Left ventricle myocardium superior (tissue), 1 donor: ENCODE data around the gene ZNF473. TPM values are rescaled to one million over a fixed set of nuclear protein-coding genes. Genes with fewer than 3 reads are reported as not detected.

Source experiments
- ATAC-seq: fragments of 200-7000 bp; cut with Tn5 transposase; one replicate; pipeline ENCODE4 v1.9.1; 2020; ENCODE audit warnings: mild to moderate bottlenecking, moderate library complexity
- DNase-seq: peaks from one replicate; pipeline ENCODE4 v3.0.0-alpha.2; 2020
- intact Hi-C: fragments of 100-400 bp; cut with micrococcal nuclease; formaldehyde crosslinking; loops from one replicate; pipeline ENCODE4 v1.11.0; 2022
- long read RNA-seq: library from polyadenylated mRNA; unstranded; transcript quantifications from one replicate; pipeline ENCODE4 v2.0.0, GENCODE V29; 2021
- total RNA-seq: library from RNA; stranded (reverse); fragmentation: NEBNext Ultra II Directional; extraction: Animal tissue kit (Norgen Biotek cat#: 25700); gene quantifications from one replicate; pipeline ENCODE4 v1.2.1, GENCODE V29; 2021
- donor health status: DM: no; HTN: yes; CAD: no; lungs with severe emphysema.

Gene ZNF473
- 3.6 TPM for total RNA-seq
- long read RNA-seq, full-length matches to known transcripts: 2 of 2 reads
- long read RNA-seq, partial matches to known transcripts: 0 of 2 reads
- long read RNA-seq, other reads (novel, unspliced or antisense): 0 of 2 reads

- peak; percentile 96 for DNase-seq
- ATAC-seq: peak; percentile 92
- intact Hi-C loops: no loop called here
Observed at GRCh38 chr19:50025794-50026549, at the start of gene ZNF473. TSS of gene ZNF473 (plus strand) at chr19:50026005. CDS start at chr19:50031083, 5,078 bp downstream.

DNA sequence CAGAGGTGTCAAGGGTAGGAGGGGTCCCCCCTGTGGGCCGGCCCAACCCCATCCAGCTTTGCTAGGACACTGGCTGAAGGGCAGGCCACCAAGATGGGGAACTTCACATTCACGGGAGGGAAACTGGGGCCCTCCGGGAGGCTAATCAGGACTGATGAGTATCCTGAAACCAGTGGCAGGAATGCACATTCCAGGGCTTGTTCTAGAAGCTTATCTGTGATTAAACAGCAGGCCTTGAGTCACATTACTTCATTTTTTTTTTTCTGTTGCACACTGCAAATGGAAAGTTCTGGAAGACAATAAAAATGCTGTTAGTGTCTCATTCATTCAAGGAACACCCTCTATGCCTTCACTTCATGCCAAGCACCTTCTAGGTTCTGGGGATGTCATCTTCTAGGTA is 49.3 kb upstream of the ZNF473 start:
- intact Hi-C loops: no loop called here
- ATAC-seq: no peak
- DNase-seq: no peak

- intact Hi-C loops: no loop called here
- DNase-seq: no peak
- ATAC-seq: no peak
Observed at GRCh38 chr19:49977076-49977475, 48.7 kb upstream of the ZNF473 start.

DNA sequence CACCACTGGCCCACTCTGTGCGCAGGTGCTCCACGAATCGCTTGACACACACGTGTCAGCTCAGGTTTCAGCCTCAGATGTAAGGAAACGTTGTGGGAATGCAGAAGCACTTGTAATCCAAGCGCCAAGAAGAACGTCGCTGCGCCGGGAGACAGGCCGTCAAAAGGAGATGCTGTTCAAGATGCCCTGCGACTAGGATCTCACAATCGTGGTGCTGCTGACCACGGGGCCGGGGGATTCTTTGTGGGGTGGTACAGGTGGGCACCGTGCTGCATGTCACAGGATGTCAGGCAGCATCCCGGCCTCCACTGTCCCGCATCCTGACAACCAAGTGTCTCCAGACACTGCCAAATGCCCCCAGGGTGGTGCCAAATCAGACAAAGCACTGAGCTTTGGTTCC is 47.9 kb upstream of the ZNF473 start:
- ATAC-seq (no peak), DNase-seq (no peak)
- intact Hi-C loops: no loop called here

DNA sequence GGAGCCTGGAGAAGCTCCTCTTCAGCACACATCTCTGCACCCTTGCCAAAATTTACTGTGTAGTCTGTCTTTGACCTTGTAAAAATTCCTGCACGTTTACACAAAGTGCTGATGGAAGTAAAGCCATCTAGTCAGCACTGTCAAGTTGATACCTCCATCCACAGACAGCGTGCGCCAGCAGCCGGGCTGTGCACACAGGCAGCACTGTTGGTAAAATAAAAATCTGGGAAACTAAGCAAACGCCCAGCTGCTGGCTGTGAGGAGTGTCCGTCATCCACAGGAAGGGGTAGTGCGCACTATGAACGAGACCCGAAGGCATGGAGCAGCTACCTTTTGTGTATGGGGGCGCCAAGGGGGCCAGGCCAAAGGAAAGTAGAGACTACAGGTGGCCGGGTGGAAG is 47.5 kb upstream of the ZNF473 start:
- DNase-seq (no peak), ATAC-seq (no peak)
- intact Hi-C loops: no loop called here

GRCh38 chr19:49981603-49982593 is 43.9 kb upstream of the ZNF473 start:
- ATAC-seq (no peak), DNase-seq (no peak)
- intact Hi-C loops: loop anchor here (10.0 kb wide), 1 partner anchor 47 kb away; no protein-coding TSS in a partner anchor

GRCh38 chr19:49983645-49984229 is 42.1 kb upstream of the ZNF473 start:
- intact Hi-C loops: loop anchor here (10.0 kb wide), 1 partner anchor 49 kb away; no protein-coding TSS in a partner anchor
- peak; percentile 67 for DNase-seq
- ATAC-seq: peak; percentile 53

- intact Hi-C loops: loop anchor here (10.0 kb wide), 1 partner anchor 50 kb away; no protein-coding TSS in a partner anchor
- ATAC-seq (no peak), DNase-seq (no peak)
Observed at GRCh38 chr19:49984491-49984890, 41.3 kb upstream of the ZNF473 start.

GRCh38 chr19:49985871-49986270 is 39.9 kb upstream of the ZNF473 start:
- no peak for DNase-seq
- no peak for ATAC-seq
- intact Hi-C loops: loop anchor here (10.0 kb wide), 1 partner anchor 51 kb away; no protein-coding TSS in a partner anchor

GRCh38 chr19:49986354-49986753 is 39.5 kb upstream of the ZNF473 start:
- no peak for ATAC-seq
- DNase-seq: no peak
- intact Hi-C loops: loop anchor here (10.0 kb wide), 1 partner anchor 52 kb away; no protein-coding TSS in a partner anchor

DNA sequence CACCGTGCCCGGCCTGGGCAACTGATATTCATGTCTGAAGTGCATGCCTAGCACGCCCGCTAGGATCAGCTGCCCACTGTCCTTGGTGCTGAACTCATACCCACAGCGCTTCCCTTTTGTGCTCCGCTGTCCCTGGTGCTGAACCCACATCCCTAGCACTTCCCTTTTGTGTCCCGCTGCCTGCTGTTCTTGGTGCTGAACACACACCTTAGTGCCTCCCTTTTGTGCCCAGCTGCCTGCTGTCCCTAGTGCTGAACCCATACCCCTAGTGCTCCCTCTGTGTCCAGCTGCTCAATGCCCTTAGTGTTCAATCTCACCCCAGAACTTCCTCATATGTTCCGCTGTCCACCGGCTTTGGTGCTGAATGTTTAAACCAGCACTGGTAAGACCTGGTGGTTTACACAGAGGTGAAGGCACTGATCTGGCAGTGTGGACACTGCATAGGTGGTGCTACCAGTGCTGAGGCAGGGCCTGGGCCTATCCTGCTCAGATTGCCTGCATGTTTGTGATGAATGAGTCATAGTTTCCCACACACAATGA is 38.6 kb upstream of the ZNF473 start:
- intact Hi-C loops: loop anchor here (10.0 kb wide), 1 partner anchor 52 kb away; no protein-coding TSS in a partner anchor
- peak; percentile 86 for ATAC-seq
- DNase-seq: peak; percentile 87

GRCh38 chr19:49988007-49988406 is 37.8 kb upstream of the ZNF473 start:
- intact Hi-C loops: loop anchor here (10.0 kb wide), 1 partner anchor 53 kb away; no protein-coding TSS in a partner anchor
- no peak for DNase-seq
- ATAC-seq: no peak

- intact Hi-C loops: loop anchor here (10.0 kb wide), 1 partner anchor 54 kb away; no protein-coding TSS in a partner anchor
- DNase-seq (no peak), ATAC-seq (no peak)
Observed at GRCh38 chr19:49988433-49988832, 37.4 kb upstream of the ZNF473 start.

GRCh38 chr19:49997709-49998108 is 28.1 kb upstream of the ZNF473 start:
- intact Hi-C loops: no loop called here
- DNase-seq (no peak), ATAC-seq (peak; percentile 41)

- DNase-seq (peak; percentile 41), ATAC-seq (no peak)
- intact Hi-C loops: no loop called here
Observed at GRCh38 chr19:49999371-50000010, 26.3 kb upstream of the ZNF473 start.

- intact Hi-C loops: no loop called here
- DNase-seq (no peak), ATAC-seq (no peak)
Observed at GRCh38 chr19:50000038-50000840, 25.6 kb upstream of the ZNF473 start.

DNA sequence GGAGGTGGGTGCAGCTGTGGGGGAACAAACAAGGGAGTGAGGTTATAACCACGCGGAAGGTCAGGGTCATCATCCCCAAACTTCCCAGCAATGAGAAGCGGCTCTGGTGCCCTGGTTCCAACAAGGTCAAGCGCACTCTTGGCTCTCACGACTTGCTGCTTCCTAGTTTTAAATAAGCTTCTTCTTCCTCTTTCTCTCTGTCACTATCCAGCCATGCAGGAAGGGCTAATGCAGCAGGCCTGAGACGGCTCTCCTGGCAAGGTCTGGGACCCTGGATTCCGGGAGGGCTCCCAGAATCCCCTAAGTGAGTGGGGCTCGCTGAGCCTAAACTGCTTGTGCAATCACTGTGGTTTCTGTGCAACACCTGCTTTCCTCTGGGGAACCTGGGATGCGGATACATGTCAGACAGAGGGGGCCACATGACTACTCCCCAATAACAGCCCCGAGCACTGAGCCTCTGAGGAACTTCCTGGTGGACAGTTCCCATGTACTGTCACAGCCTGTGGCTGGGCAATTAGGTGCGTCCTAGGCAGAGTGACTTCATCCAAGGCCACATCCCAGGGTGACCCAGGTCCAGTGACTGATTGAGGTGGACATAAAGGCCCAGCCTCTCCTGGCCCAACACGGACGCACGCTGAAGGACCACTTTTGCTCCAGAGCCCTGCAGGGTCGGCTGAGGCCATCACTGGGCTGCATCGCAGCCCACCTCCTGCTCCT is 24.8 kb upstream of the ZNF473 start:
- ATAC-seq: no peak
- DNase-seq: no peak
- intact Hi-C loops: no loop called here
